ENCODE measurements around the gene LPIN1.
"Not testable (repeated sequence)": the region's sequence is repeated elsewhere in the genome, so short reads cannot be mapped to it uniquely, and the experiment has no call there.

The LPIN1 gene

DNA sequence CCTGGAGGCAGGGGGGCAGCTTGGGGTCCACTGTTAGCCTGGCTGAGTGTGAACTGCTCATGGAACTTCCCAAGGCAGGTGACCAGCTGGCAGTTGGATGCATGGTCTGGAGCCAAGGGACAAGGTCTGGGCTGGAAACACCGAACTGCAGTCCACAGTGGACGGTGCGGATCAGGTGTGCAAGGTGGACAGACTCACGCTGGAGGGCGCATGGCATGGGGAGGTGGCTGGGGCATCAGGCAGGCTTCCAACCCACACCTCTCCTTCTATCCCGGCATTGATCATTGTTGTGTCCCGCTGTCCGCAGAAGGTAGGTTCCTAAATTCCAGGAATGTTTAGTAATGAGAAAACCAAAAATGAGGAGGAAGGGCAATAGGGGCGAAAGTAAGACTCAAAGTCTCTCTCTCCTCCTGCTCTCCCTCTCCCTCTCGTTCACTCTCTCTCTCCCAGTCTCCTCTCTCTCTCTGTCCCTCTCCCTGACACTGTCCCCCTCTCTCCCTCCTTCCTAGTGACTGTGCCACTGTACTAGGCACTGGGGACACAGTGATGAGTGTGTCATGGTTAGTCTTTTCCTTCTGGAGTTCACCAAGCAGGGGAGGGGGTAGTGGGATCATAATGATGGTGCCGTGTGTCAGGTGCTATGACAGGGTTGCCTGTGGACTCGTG, 30.3 kb upstream of the LPIN1 start:
- no peak for DNase-seq (ENCODE audit: low spot score)

DNA sequence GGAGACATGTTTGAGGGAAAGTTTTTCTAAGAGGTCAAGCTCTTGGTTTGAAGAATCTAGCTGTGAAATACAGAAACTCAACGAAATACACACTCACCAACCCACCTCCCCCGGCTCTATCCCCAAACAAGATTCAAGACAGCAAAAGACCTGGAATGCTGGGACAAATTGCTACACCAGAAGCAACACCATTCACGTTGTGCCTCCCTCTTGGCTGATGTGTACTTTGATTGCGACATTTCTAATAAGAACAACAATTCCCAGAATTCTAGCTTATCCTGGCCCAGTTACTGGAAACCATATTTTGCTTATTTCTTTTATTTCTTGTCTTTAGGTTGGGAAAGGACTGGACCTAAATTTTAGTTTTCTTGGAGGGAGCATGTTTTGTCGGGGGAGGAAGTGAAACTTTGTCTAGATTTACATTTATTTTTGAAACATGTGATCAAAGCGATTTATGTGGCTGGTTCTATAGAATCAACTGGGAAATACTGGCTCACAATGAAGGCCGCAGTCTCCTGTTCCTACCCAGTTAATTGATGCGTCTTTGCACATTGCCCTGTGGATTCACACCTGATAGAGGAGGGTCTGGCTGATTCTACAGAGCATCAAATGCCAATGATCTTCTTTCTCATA, 29.6 kb upstream of the LPIN1 start:
- DNase-seq (ENCODE audit: low spot score): no peak

DNA sequence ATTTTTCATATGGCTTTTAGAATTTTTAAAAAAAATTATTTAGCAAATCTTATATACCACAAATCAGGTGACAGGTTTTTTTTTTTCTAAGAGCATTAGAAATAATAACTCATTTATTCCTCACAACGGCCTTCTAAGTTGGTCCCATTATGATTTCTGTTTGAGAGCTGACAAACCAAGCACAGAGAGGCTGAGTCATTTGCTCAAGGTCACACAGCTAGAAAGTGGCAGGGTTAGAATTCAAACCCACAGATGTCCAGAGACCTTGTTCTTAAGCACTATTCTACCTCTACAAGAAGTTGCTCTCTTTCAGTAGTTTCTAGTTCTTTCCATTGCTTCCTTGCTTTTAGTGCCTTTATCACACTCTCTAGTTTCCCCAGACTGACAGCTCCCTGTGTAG, 28.8 kb upstream of the LPIN1 start:
- no peak for DNase-seq (ENCODE audit: low spot score)

DNA sequence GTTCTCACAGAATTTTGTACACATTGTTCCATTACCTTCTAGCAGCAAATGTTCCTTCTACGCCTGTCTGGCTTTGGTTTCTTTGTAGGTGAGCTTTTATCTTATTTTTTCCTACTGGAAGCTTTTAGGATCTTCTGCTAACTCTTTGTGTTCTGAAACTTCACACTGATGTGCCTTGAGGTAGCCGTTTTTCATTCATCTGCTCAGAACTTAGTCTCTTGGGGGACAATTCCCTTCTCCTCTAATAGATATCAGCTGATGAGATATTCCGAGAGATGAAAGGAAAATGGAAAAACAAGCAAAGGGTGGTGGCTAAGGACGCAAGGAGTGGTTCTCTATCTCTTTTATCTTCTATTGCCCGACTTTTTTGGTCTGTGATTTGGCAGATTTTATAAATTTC, 27.8 kb upstream of the LPIN1 start:
- DNase-seq (ENCODE audit: low spot score): no peak

DNA sequence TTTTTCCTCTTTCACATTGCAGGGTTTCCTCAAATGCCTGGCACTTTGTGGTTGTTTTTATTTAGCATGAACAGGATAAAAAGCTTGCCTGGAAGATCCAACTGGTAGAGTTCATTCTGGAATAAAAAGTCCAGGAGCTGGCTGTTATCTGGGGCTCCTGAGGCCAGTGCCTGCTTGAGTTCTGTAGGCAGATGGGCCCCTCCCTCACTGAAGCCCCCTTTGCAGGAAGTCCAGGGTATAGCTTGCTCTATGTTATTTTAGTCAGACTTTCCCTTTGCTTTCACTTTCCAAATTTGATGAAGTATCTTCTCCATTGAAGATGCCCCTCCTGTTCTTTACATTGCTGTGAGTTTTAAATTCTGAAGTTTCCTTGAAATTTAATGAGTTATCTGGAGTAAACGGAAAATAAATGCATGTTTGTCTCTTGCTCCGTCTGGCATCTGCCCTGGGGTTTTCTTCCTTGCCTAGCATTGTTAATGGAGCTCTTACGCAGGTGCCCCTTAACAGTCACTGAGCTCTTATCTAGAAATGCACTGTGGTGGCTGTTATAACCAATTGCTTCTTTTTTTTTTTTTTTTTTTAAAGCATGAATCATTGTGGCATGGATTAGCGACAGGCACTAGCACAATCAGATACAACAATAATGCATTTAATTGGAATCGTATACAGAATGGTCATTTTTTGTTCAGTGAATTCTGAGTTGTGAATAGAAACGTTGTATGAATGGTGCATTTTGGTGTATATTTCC, 27.0 kb upstream of the LPIN1 start:
- DNase-seq (ENCODE audit: low spot score): no peak

DNA sequence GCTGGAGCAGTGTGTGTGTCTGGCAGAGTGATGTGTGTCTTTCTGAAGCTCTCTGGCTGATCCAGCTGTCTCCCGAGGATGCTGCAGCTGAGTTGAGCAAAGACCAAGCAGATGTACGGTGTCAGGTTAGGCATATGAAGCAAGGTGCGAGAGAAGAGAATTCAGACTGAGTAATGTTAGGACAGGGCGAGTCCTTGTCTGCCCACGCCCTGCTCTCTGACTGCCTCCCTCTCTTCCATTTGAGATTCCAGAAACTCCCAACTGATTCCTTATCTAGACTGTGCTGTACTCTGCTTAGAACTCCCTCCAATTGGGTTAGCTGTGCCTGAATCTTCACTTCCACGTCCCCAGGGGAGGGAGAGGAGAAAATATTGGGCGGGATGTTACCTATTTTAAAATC, 25.7 kb upstream of the LPIN1 start:
- no peak for DNase-seq (ENCODE audit: low spot score)

DNA sequence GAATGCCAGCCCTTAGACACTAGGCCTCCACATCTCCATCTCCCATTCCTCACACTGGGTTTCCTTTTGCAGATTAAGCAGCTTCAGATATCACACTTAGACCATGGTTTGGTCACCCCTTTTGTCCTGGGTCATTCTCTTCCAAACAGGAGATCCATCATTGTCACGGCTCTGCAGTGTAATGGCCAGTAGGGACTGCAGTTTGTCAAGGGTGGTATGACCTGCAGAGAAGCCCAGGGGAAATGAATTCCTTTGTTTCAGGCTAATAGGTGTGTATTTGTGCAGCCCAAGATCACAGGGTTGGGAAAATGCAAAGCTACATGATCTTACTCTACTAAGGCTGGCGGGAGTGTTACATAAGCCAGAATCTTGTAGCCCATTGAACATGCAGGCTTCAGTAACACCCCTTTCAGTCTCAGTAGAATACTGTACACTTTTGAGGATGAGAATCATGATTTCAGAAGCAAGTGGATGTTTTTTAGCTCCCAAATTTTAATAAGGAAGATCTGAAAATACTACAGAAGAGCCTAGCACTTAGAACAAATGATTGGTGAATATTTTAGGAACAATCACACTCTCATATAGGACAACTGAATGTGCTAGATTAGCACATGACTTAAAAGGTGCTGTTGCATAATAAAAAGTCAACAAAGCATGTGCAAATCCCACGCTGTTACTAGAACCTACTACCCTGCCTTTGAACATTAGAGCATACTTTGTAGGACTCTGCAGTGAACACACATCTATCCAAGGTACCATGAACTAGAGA, 24.0 kb upstream of the LPIN1 start:
- DNase-seq (ENCODE audit: low spot score): no peak

DNA sequence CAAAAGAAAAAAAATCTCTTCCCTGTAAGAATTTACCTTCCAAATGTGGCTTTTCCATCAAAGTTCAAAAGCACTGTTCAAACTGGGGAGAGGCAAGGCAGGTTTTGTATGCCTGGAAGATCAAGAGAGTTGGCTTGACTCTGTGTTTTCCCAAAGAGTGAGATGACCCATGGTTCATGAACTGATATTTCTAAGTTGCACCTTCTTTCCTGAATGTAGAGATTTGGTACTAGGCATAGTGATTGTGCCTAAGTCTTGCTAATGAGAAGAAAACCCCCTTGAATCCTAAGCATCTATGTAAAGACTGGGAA, 23.4 kb upstream of the LPIN1 start:
- no peak for DNase-seq (ENCODE audit: low spot score)

DNA sequence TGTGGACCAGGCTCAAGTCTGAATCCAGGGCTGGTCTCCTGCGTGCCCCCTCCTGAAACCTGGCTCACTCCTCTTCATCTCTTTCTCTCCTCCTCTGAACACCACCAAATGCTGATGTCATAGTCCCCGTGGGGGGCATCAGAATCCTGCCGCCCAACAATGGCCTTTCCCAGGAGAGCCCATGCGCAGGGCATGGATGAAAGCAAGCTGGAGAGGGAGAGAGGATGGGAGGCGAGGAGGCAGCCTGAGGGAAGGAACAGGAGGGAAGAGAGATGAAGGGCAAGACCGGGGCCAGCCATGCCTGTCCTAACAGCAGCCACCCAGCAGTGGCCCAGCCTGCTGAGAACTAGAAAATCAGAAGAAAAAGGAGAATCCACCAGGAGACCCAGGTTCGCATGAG, 22.3 kb upstream of the LPIN1 start:
- DNase-seq (ENCODE audit: low spot score): no peak

DNA sequence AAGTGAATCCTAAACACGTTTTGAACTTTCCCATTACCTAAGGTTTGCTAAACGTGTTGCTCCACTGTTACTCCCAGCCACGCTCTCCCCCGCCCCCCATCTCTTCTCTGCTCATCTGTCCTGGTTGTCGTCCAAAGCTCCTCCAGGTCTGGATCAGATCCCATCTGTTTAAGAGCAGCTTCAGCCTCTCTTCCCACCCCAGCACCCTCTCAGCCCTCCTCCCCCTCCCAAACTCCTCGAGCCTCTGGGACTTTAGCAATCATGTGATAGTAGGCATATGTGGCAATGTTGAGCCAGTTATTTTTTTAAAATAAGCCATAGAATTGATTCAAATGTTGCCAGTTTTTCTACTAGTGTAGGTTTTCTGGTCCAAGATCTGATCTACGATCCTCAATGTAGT, 20.0 kb upstream of the LPIN1 start:
- DNase-seq (ENCODE audit: low spot score): no peak

DNA sequence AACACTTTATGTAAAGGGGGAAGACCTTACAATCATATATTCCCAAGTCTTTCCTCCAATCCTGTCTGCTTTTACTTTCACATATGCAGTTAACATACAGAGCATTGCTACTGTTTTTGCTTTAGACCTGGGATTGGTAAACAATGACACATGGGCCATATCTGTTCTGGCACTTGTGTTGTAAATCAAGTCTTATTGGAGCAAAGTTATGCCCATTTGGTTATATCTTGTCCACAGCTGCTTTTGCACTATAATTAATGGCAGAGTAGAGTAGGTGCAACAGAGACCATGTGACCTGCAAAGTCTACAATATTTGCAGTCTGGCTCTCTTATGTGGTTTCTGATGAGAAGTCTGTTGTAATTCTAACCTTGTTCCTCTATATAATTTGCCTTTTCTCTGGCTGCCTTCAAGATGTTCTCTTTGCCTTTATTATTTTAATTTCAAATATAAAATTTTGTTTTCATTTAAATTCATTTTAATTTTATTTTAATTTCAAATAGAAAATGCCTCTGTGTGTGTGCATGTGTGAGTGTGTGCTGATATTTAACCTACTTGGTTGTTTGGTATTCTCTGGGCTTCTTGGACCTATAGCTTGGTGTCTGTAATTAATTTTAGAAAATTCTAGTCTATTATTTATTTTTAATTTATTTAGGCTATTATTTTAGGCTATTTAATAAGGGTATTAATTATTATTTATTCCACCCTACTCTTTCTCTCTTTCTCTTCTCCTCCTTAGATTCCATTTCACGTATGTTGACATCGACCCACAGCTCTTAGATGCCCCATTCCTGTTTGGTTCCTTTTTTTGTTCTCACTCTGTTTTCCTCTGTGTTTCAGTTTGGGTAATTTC, 16.8 kb upstream of the LPIN1 start:
- no peak for DNase-seq (ENCODE audit: low spot score)

DNA sequence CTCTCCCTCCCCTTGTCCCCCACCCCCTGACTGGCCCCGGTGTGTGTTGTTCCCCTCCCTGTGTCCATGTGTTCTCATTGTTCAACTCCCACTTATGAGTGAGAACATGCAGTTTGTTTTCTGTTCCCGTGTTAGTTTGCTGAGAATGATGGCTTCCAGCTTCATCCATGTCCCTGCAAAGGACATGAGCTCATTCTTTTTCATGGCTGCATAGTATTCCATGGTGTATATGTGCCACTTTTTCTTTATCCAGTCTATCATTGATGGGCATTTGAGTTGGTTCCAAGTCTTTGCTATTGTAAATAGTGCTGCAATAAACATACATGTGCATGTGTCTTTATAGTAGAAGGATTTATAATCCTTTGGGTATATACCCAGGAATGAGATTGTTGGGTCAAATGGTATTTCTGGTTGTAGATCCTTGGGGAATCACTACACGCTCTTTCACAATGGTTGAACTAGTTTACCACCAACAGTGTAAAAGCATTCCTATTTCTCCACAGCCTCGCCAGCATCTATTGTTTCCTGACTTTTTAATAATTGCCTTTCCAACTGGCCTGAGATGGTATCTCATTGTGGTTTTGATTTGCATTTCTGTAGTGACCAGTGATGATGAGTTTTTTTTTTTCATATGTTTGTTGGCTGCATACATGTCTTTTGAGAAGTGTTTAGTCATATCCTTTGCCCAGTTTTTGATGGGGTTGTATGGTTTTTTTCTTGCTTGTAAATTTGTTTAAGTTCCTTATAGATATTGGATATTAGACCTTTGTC, 15.0 kb upstream of the LPIN1 start:
- not testable (repeated sequence) for DNase-seq (ENCODE audit: low spot score)

DNA sequence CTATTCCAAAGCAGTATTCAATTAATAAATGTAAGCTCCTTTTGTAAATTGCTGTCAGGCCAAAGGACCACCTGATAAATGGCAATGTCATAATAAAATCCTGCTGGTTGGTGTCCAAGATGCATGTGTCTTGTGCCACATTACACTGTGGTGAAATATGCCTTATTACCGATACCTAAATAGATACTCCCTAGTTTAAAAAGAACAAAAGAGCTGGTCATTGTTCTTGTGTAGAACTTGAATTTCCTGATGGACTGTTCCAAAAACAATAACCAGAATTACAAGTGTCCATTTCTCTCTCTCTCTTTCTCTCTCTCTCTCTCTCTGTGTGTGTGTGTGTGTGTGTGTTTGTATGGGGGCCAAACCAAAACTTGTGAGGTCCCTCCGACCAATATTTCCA, 13.8 kb upstream of the LPIN1 start:
- DNase-seq (ENCODE audit: low spot score): no peak

DNA sequence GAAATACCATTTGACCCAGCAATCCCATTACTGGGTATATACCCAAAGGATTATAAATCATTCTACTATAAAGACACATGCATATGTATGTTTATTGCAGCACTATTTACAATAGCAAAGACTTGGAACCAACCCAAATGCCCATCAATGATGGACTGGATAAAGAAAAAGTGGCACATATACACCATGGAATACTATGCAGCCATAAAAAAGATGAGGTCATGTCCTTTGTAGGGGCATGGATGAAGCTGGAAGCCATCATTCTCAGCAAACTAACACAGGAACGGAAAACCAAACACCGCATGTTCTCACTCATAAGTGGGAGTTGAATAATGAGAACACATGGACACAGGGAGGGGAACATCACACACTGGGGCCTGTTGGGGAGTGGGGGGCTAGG, 8.6 kb upstream of the LPIN1 start:
- DNase-seq (ENCODE audit: low spot score): not testable (repeated sequence)

DNA sequence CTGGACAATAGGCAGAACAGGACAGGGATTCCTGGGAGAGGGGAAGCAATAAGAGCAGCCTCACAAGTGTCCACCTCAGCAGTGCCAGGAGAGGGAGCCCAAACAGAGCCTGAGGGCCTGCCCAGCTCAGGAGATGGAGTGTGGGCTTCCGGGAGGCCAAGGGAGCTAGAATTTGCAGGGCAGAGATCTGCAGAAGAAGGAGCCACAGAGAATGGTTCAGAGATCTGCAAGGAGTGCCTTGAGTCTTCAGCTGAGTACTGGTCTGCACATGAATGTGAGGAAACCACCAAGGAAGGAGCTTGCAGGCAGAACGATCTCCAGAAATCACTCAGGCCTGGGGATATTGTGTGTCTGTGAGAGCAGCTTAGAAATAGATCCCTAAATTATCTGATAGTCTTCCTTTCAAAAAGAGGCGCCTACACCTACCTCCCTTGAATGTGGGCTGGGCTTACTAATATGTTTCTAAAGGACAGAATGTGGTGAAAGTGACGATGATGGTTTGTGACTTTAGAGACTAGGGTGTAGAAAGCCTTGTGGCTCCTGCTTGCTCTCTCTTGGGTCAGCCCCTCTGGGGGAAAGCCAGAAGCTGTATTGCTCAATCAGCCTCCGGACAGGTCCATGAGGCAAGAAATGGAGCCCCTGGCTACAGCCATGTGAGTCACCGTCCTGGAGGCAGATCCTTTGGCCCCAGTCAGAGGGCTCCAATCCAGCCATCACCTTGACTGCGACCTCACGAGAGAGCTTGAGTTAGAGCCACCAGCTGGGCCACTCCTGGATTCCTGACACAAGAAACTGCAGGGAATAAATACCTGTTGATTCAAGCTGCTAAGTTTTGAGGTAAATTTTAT, 7.6 kb upstream of the LPIN1 start:
- DNase-seq (ENCODE audit: low spot score): peak; percentile 63

DNA sequence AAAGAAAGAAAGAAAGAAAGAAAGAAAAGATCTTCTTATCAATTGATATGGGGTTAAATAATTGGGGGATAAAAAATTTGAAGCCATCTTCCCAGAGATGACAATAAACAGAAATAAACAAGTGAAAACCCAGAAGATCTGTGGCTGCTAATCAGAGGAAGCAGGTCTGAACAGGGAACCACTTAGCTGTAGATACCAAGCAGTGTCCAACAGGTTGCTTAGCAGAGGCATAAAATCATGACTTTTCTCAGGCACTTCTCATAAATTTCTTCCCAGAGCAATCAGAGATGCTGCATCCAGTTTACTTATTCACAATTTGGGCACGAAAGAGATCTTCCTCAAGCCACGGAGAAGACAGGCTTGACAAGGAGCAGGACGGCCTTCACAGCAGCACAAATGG, 5.7 kb upstream of the LPIN1 start:
- DNase-seq (ENCODE audit: low spot score): no peak

DNA sequence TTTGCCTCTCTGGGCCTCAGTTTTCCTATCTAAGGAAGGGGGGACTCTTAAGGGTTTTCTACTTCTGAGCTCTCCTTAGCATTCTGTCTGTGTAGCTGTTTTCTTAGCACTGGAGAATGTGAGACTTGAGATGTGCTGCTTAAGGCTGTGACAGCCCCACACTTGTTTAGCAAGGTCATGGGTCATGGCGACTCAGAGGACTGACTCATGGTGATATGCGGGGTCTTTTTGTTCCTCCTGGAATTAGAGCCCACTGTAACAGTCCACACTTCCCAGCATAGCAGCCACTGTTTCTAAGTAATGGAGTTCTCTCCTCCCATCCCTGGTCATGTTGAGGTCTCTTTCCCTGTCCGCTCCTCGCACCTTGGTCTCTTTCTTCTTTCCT, 4.1 kb upstream of the LPIN1 start:
- DNase-seq (ENCODE audit: low spot score): no peak

DNA sequence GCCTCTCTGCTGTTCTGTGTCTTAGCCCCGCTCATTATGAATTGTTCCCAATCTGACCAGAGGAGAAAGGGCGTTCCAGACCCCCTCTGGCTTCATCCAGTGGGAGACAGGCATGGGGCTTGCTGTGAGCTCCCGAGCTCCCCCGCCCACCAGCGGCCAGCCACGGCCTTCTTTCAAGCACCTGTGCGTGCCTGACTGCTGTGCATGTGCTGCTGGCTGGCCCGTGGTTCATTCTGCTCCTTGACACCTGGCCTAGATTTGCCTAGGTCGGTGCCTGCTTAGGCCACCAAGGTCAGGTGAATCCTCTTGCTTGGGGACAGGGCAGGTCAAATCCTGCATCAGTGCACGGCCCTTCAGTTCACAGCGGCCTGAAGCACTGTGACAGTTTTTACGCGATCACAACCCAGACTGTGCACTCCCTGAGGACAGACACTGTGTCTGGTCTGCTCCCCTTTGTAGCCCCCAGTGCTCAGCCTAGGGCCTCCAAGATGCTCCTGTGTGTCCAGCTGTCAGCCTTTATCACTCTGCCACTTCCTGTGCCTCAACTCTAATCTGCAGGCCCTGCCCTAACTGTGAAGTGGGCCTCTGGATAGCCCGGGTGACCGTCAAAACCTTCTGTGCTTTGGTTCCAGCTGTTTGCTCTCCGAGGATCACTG, 3.6 kb upstream of the LPIN1 start:
- DNase-seq (ENCODE audit: low spot score): no peak

DNA sequence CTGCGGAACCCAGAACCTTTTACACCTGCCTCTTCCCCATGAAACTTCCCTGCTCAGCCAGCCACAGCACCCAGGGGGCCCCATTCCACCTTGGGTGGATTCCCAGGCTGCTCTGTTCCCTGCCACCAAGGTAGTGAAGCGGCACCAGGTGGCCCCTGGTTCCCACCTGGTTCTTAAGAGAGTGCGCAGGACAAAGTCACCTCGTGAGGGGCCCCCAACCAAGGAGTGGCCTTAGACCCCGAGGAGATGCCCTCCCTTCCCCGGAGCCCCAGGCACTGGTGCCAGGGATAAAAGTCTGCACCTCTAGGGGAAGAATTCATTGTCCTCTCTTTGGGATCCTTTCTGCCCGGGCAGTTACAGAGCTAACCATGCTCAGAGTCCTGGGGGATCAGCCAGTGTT, 3.1 kb upstream of the LPIN1 start:
- no peak for DNase-seq (ENCODE audit: low spot score)
